Stimulated activated CD4-positive, alpha-beta T cell treated with anti-CD3 and anti-CD28 coated beads, TNF-alpha, amount 100 ng/mL, for 48 hours (primary cell): Measurements from ENCODE around the gene TUBA8.
"Not testable (repeated sequence)": the region's sequence is repeated elsewhere in the genome, so short reads cannot be mapped to it uniquely, and the experiment has no call there.

Experiments used
- DNase-seq, 3 donors: peaks; one replicate each; pipeline ENCODE4 v3.0.0-alpha.2; 2020; ENCODE audit warnings: low read depth in 3 of 3

TUBA8 gene

DNA sequence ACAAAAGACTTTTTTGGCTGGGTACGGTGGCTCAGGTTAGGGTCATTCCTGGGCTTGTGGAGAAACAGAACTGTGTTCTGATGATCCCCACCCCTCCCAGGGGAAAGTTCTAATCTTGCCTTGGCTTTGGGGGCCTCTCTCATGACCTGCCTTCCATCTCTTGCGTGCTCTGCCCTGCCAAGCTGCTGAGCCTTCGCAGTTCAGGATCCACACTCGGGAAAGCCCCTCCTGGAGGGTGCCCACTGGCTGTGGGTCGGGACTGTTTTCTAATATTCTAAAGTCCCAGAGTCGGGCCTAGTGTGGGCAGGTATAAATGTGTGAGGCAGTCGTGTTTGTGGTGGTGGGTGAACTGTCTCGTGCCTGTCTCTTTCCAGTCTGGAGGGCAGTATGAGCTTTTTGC, 62.2 kb downstream of the TUBA8 start:
- not testable (repeated sequence) for DNase-seq

DNA sequence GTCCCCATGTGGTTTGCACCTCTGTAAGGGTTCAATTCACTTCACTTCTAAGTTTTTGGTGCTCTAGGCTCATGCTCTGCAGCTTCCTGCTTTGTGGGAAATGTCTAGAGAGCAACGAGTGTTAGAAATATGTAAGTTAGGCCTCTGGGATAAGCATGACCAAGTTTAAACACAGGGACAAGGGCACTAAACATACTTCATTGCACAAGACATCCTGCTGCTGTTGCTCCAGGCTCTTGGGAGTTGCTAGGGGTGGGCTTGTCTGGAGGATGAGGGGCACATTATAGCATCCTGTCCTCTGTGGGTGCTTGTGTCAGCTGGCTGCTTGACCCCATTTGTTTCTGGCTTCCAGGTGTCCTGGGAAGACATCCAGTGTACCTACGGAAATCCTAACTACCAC, 62.8 kb downstream of the TUBA8 start:
- not testable (repeated sequence) for DNase-seq
